Psoas muscle (tissue), 8 donors: ENCODE measurements around the gene HNRNPC. TPM values are rescaled to one million over a fixed set of nuclear protein-coding genes. Genes with fewer than 3 reads are reported as not detected.

Source experiments
- ATAC-seq, 4 donors: fragments of 200-7000 bp; cut with Tn5 transposase; one replicate each; pipeline ENCODE4 v1.9.1; 2020; ENCODE audit warnings: moderate library complexity in 3 of 4, mild to moderate bottlenecking in 2 of 4
- DNase-seq, 2 donors: peaks; one replicate each; pipeline ENCODE4 v3.0.0-alpha.2; 2020
- H3K27ac ChIP-seq: fragments of 200-600 bp; one replicate; pipeline ENCODE4 v1.8.0; 2022
- H3K27me3 ChIP-seq, 3 donors: fragments of 200-600 bp in 1 of 3; one replicate each; pipeline versions ENCODE4 v1.6.1 to v1.8.0; 2013 to 2022; ENCODE audit warnings: low read length in 2 of 3, mild to moderate bottlenecking in 2 of 3, moderate library complexity in 1 of 3; ENCODE audit not compliant: insufficient read depth in 3 of 3
- H3K36me3 ChIP-seq, 2 donors: fragments of 200-600 bp in 1 of 2; one replicate each; pipeline versions ENCODE4 v1.6.1 to v1.8.0; 2013 to 2022; ENCODE audit warnings: low read depth in 1 of 2, mild to moderate bottlenecking in 1 of 2, moderate library complexity in 1 of 2; ENCODE audit not compliant: insufficient read depth in 1 of 2
- H3K4me1 ChIP-seq: fragments of 200-600 bp; one replicate; pipeline ENCODE4 v1.8.0; 2022
- H3K4me3 ChIP-seq: fragments of 200-600 bp; one replicate; pipeline ENCODE4 v1.8.0; 2022; ENCODE audit warnings: mild to moderate bottlenecking
- H3K9me3 ChIP-seq: fragments of 200-600 bp; one replicate; pipeline ENCODE4 v1.8.0; 2022
- WGBS, 3 donors: extraction: QIAGEN DNeasy Blood & Tissue Kit; methylation state at CpG; one replicate each; pipeline versions ENCODE4 v1.1.6 to v1.1.7; 2013; 5-methylcytosine and 5-hydroxymethylcytosine counted together
- intact Hi-C, 2 donors: fragments of 100-400 bp; cut with DNase I; formaldehyde crosslinking; loops; one replicate each; pipeline versions ENCODE4 v1.11.0 to v1.14.2; 2022
- polyA plus RNA-seq, 3 donors: library from polyadenylated mRNA; stranded (reverse); fragments of 200-250 nt; gene quantifications; one replicate each; pipeline ENCODE4 v1.2.3, GENCODE V29; 2013
- total RNA-seq, 4 donors: library from RNA; stranded (reverse); fragmentation: NEBNext Ultra II Directional in 2 of 4; extraction: Animal tissue kit (Norgen Biotek cat#: 25700) in 2 of 4; gene quantifications; one replicate each; pipeline versions ENCODE4 v1.2.1 to v1.2.4, GENCODE V29; 2021 to 2023
- TF ChIP-seq, protein P1 (sequence below): fragments of 200-600 bp; IDR thresholded peaks from one replicate; pipeline ENCODE4 v1.8.0; 2022; ENCODE audit warnings: antibody characterized with exemption
- donor health status: healthy with polysubstance abuse.
- donor health status: DM: no; HTN: no; CAD: no; lungs with moderate emphysema.
- donor health status: Bipolar disorder and iron deficiency.
- donor health status: healthy.
- donor health status: DM: yes; HTN: yes; CAD: no.
- donor health status: DM: no; HTN: no; CAD: no.
- donor health status: DM: no; HTN: no; CAD: no.
- donor health status: DM: yes; HTN: yes; CAD: no.

Gene HNRNPC
- total and polyA plus RNA-seq, 7 donors: 215 to 310 (median 250) TPM

GRCh38 chr14:21205026-21205677 lies 64.1 kb downstream of the HNRNPC start:
- WGBS, 3 donors: 61 to 79% (median 65%) methylated on average over 4 of the region's 4 CpGs
- TF ChIP-seq, protein P1, sequence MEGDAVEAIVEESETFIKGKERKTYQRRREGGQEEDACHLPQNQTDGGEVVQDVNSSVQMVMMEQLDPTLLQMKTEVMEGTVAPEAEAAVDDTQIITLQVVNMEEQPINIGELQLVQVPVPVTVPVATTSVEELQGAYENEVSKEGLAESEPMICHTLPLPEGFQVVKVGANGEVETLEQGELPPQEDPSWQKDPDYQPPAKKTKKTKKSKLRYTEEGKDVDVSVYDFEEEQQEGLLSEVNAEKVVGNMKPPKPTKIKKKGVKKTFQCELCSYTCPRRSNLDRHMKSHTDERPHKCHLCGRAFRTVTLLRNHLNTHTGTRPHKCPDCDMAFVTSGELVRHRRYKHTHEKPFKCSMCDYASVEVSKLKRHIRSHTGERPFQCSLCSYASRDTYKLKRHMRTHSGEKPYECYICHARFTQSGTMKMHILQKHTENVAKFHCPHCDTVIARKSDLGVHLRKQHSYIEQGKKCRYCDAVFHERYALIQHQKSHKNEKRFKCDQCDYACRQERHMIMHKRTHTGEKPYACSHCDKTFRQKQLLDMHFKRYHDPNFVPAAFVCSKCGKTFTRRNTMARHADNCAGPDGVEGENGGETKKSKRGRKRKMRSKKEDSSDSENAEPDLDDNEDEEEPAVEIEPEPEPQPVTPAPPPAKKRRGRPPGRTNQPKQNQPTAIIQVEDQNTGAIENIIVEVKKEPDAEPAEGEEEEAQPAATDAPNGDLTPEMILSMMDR: no peak
- Histone ChIP-seq H3K27me3 (no peaks in the 10 kb centered on the region), H3K9me3 (no peaks in the 10 kb centered on the region), H3K4me1 (no peaks in the 10 kb centered on the region), H3K4me3 (no peak overlapping the region), H3K36me3 (peaks cover 6 to 47% of the 10 kb centered on the region in 2 donors), H3K27ac (no peak overlapping the region)
- ATAC-seq (no peak), DNase-seq (no peak)
- intact Hi-C loops: no loop called here

- Histone ChIP-seq H3K9me3 (no peaks in the 10 kb centered on the region), H3K27ac (no peak overlapping the region), H3K36me3 (peaks cover 4 to 39% of the 10 kb centered on the region in 2 donors), H3K27me3 (no peaks in the 10 kb centered on the region), H3K4me1 (no peaks in the 10 kb centered on the region), H3K4me3 (no peak overlapping the region)
- TF ChIP-seq, protein P1: no peak
- intact Hi-C loops: no loop called here
- DNase-seq (no peak), ATAC-seq (peak in 3 of 4 donors; percentile 5 to 16 (median 15))
- WGBS, 3 donors: 74 to 87% (median 80%) methylated on average over 8 of the region's 8 CpGs
Measured at GRCh38 chr14:21204167-21205025, 64.8 kb downstream of the HNRNPC start.

- peak in 2 of 4 donors; percentile 4 to 26 for ATAC-seq
- H3K27me3 ChIP-seq: no peaks in the 10 kb centered on the region
- H3K4me1 ChIP-seq: no peaks in the 10 kb centered on the region
- no peak for DNase-seq
- 66 to 75% (median 70%) methylated on average over 8 of the region's 8 CpGs for WGBS, 3 donors
- H3K36me3 ChIP-seq: peaks cover 4 to 32% of the 10 kb centered on the region in 2 donors
- intact Hi-C loops: no loop called here
- H3K27ac ChIP-seq: no peak overlapping the region
- TF ChIP-seq, protein P1: no peak
- no peak overlapping the region for H3K4me3 ChIP-seq
- H3K9me3 ChIP-seq: no peaks in the 10 kb centered on the region
Measured at GRCh38 chr14:21203470-21204166, 65.6 kb downstream of the HNRNPC start.

DNA sequence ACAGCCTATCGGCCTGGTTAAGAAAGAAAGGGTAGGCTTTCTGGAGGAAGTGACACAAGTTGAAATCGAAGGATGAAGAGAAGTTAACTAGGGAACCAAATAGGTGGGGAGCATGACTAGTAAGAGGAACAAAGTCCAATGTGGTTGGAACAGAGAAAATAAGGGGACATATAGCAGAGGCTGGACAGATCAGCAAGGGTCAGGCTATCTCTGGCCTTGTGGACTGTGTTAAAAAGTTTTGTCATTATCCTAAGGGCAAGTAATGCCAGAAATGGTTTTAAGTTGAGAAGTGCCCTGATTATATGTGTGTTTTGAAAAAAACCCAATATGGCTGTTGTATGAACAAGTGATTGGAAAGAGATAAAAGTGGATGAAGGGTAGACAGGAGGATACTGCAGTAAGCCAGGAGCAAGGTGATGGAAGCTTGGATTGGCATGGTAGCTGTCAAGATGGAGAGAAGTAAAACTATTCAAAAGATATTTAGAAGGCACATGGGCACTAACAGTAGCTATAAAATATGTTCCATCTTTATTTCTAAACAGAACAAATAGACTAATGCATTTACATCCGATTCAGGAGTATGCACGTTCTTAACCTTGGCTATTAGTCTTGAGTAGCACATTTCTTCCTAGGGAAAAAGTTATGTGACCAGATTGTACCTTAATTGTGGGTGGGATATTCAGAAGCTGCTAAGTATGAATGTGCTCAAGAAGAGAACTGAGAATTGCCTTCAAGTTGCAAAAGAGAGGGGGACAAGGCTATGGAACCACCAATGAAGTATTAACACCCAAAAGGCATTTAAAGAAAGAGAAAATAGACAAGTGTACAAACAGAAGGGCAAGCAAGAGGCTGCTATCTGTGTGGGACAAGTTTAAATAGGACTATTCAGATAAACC lies 66.5 kb downstream of the HNRNPC start:
- no peaks in the 10 kb centered on the region for H3K27me3 ChIP-seq
- WGBS, 3 donors: 92 to 94% (median 93%) methylated on average over 4 of the region's 4 CpGs
- H3K4me1 ChIP-seq: no peaks in the 10 kb centered on the region
- H3K27ac ChIP-seq: no peak overlapping the region
- no peak overlapping the region for H3K4me3 ChIP-seq
- peaks cover 4 to 23% of the 10 kb centered on the region in 2 donors for H3K36me3 ChIP-seq
- intact Hi-C loops: no loop called here
- DNase-seq (no peak), ATAC-seq (no peak)
- TF ChIP-seq, protein P1: no peak
- H3K9me3 ChIP-seq: peaks cover under 1% of the 10 kb centered on the region
